ENCODE results near the gene CLDND2. TPM values are rescaled to one million over a fixed set of nuclear protein-coding genes. Genes with fewer than 3 reads are reported as not detected.

CLDND2 gene
- total RNA-seq, 4 donors from 2014 or later: not detected

DNA sequence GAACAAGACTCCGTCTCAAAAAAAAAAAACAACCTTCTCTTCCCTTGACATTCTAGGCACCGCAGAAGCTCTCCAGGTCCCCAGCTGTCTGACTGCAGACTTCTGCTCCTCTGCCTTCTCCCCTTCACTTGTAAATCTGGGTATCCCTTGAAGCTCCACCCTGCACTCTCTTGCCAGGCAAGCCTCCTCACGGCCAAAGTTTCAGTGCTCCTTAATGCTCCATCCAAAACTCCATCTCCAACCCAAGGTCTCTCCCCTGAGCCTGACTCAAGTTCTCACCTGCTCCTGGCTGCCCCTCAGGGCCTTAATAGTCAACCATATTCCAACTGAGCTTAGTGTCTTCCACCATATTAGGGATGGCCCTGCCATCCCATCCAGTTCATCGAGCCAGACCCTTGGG is 1.4 kb upstream of the CLDND2 start:
- Histone ChIP-seq H3K4me3 (no peak overlapping the region), H3K36me3 (no peaks in the 10 kb centered on the region), H3K4me1 (peaks cover 0 to 14% (median 1%) of the 10 kb centered on the region in 4 donors), H3K27ac (no peak overlapping the region), H3K9me3 (no peaks in the 10 kb centered on the region), H3K27me3 (no peaks in the 10 kb centered on the region)
- no peak for TF ChIP-seq EP300 (IDR thresholded peaks at IDR 0.05)
- WGBS, 2 donors: 74 to 77% methylated on average over 4 of the region's 4 CpGs
- DNase-seq (ENCODE audit: low spot score in 2 of 2): no peak

- Histone ChIP-seq H3K4me3 (peak overlapping the region; percentile 67 to 84 (median 76)), H3K27ac (peak overlapping the region; percentile 97 to 100 (median 98)), H3K27me3 (no peaks in the 10 kb centered on the region), H3K36me3 (no peaks in the 10 kb centered on the region), H3K4me1 (peaks cover 0 to 33% (median 7%) of the 10 kb centered on the region in 4 donors), H3K9me3 (no peaks in the 10 kb centered on the region)
- peak; percentile 98 to 99 for DNase-seq (ENCODE audit: low spot score in 2 of 2)
- WGBS, 2 donors: 0 to 1% methylated on average over 39 of the region's 64 CpGs
- TF ChIP-seq EP300 (IDR thresholded peaks at IDR 0.05) (peak in 1 of 2 donors; percentile 74), CTCF (IDR thresholded peaks at IDR 0.05) (no peak), POLR2A (IDR thresholded peaks at IDR 0.05) (no peak)
Observed at GRCh38 chr19:51367565-51368365, 1.0 kb downstream of the CLDND2 start.

DNA sequence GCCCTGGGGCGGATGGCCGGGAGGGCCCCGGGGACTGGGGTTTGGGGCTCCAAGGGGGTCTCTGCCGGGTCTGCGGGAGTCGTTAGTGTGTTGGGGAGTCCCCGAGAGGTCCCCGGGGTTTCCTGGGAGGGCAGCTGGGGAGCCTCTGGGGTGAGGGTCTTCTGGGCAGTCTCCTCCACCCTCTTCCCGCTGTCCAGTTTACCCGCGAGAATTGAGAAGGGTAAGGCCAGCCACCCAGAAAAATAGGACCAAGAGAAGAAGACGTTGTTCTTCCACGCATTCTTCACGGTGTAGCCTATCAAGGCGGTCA is 1.6 kb downstream of the CLDND2 start:
- H3K27me3 ChIP-seq: no peaks in the 10 kb centered on the region
- H3K9me3 ChIP-seq: no peaks in the 10 kb centered on the region
- no peak for DNase-seq (ENCODE audit: low spot score in 2 of 2)
- H3K36me3 ChIP-seq: no peaks in the 10 kb centered on the region
- H3K27ac ChIP-seq: peak overlapping the region; percentile 97 to 100 (median 98)
- peak overlapping the region; percentile 67 to 84 (median 76) for H3K4me3 ChIP-seq
- TF ChIP-seq POLR2A (IDR thresholded peaks at IDR 0.05) (peak; percentile 78 to 99), CTCF (IDR thresholded peaks at IDR 0.05) (no peak), EP300 (IDR thresholded peaks at IDR 0.05) (peak in 1 of 2 donors; percentile 99)
- H3K4me1 ChIP-seq: peaks cover 0 to 39% (median 7%) of the 10 kb centered on the region in 4 donors
- 0 to 1% methylated on average over 7 to 15 of the region's 15 CpGs for WGBS, 2 donors

- H3K4me1 ChIP-seq: peaks cover 0 to 40% (median 7%) of the 10 kb centered on the region in 4 donors
- peak overlapping the region; percentile 67 to 84 (median 76) for H3K4me3 ChIP-seq
- WGBS, 2 donors: 0 to 1% methylated on average over 47 to 51 of the region's 54 CpGs
- no peaks in the 10 kb centered on the region for H3K27me3 ChIP-seq
- peak overlapping the region; percentile 97 to 100 (median 98) for H3K27ac ChIP-seq
- peak; percentile 88 to 98 for TF ChIP-seq EP300 (IDR thresholded peaks at IDR 0.05)
- TF ChIP-seq POLR2A (IDR thresholded peaks at IDR 0.05): peak; percentile 92 to 98
- peak in 1 of 5 experiments; percentile 33 for TF ChIP-seq CTCF (IDR thresholded peaks at IDR 0.05)
- no peaks in the 10 kb centered on the region for H3K9me3 ChIP-seq
- DNase-seq (ENCODE audit: low spot score in 2 of 2): peak; percentile 98
- no peaks in the 10 kb centered on the region for H3K36me3 ChIP-seq
Observed at GRCh38 chr19:51366389-51367254, 2.2 kb downstream of the CLDND2 start.

- Histone ChIP-seq H3K4me3 (peak within 1 kb of the TSS; percentile 67 to 84 (median 76)), H3K9me3 (no peaks in the 10 kb centered on the region), H3K36me3 (no peaks in the 10 kb centered on the region), H3K27ac (peak within 1 kb of the TSS; percentile 97 to 100 (median 98)), H3K4me1 (peaks cover 0 to 40% (median 7%) of the 10 kb centered on the region in 4 donors), H3K27me3 (no peaks in the 10 kb centered on the region)
- no peak for TF ChIP-seq CTCF (IDR thresholded peaks at IDR 0.05)
- no peak for TF ChIP-seq EP300 (IDR thresholded peaks at IDR 0.05)
- TF ChIP-seq POLR2A (IDR thresholded peaks at IDR 0.05): no peak
- no peak for DNase-seq (ENCODE audit: low spot score in 2 of 2)
- whole genome bisulfite sequencing, 2 donors: 1% methylated on average over 10 to 27 of the region's 27 CpGs
Observed at GRCh38 chr19:51365965-51366388, 2.8 kb downstream of the CLDND2 start, which contains the start of gene ETFB. TSS of gene ETFB (minus strand) at chr19:51366388. CDS start at chr19:51366326, 62 bp downstream.

All from tibial nerve (tissue), 4 donors.